ENCODE measurements around the gene ST6GALNAC4. TPM values are rescaled to one million over a fixed set of nuclear protein-coding genes. Genes with fewer than 3 reads are reported as not detected.
A peak's percentile ranks its signal among the peaks of the same experiment; 100 is the strongest.

ST6GALNAC4 gene
- total RNA-seq, 1 experiment from 2014 or later, result 15.4 TPM

DNA sequence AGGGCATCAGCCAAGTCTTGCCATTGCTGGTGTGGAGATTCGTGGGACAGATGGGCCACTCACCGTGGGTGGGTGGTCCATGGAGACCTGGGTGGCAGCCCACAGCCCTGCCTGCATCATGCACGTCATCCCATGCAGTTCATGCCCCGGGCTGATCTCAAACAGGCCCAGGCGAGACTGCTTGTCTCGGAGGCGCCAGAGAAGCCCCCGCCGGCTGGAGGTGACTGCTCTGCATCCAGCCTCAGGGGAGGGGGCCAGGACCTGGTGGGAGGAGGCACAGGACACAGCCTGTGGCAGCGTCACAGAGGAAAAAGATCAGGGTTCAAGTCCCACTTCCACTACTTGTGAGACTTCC, 12.8 kb upstream of the ST6GALNAC4 start:
- no peak overlapping the region for H3K9ac ChIP-seq (ENCODE audit: extremely low read depth, insufficient read length, low read length)
- H3K4me1 ChIP-seq (ENCODE audit: insufficient read depth, low read length), result peaks cover 2% of the 10 kb centered on the region; the same call in 1 of the 2 replicates
- H3K4me1 Mint-ChIP-seq, result peaks cover 26 to 39% of the 10 kb centered on the region in 2 experiments
- H3K27me3 Mint-ChIP-seq (ENCODE audit: low read depth), result peaks cover 30% of the 10 kb centered on the region
- H2BK15ac ChIP-seq (ENCODE audit: low read depth, low read length), result no peak overlapping the region
- no peak overlapping the region for H2BK120ac ChIP-seq (ENCODE audit: low read depth, low read length, poor library complexity, severe bottlenecking)
- no peaks in the 10 kb centered on the region for H3K79me1 ChIP-seq (ENCODE audit: insufficient read depth, low read depth, low read length, poor library complexity, severe bottlenecking)
- H3K56ac ChIP-seq (ENCODE audit: insufficient read length, low read depth, low read length), result no peak overlapping the region
- no peak for DNase-seq
- peaks cover 2 to 9% (median 5%) of the 10 kb centered on the region in 3 experiments; a peak in 5 of 7 replicates for H3K36me3 Mint-ChIP-seq (ENCODE audit: insufficient read depth in 1 of 3, low read depth in 3 of 3)
- no peak overlapping the region; a peak in 1 of 7 replicates for H3K27ac Mint-ChIP-seq
- no peak overlapping the region for H2BK12ac ChIP-seq (ENCODE audit: insufficient read length, low read depth, low read length)
- H4K8ac ChIP-seq (replicated peaks; ENCODE audit: insufficient read length, low read depth, low read length), result no peak overlapping the region
- H2AFZ ChIP-seq (ENCODE audit: low read length), result no peak overlapping the region
- H2BK20ac ChIP-seq (ENCODE audit: low read depth, low read length, poor library complexity, severe bottlenecking), result no peak overlapping the region
- H3K9me3 ChIP-seq (ENCODE audit: control insufficient read depth, low read depth, low read length), result no peaks in the 10 kb centered on the region
- H2BK5ac ChIP-seq (ENCODE audit: insufficient read length, low read length), result no peak overlapping the region
- no peak overlapping the region for H3K14ac ChIP-seq (ENCODE audit: insufficient read depth, low read length)
- H4K5ac ChIP-seq (ENCODE audit: insufficient read length, low read depth, low read length), result no peak overlapping the region
- H3K4me2 ChIP-seq (ENCODE audit: insufficient read depth, insufficient read length, low read length), result peak overlapping the region; percentile 31
- H4K91ac ChIP-seq (ENCODE audit: insufficient read length, low read depth, low read length), result no peak overlapping the region
- no peak overlapping the region for H3K18ac ChIP-seq (ENCODE audit: insufficient read length, low read depth, low read length)
- H2AK5ac ChIP-seq (ENCODE audit: insufficient read length, low read length), result no peak overlapping the region
- no peak overlapping the region for H3T11ph ChIP-seq (ENCODE audit: low read length)
- no CpG with 5 or more reads among the region's 10 CpGs for WGBS (ENCODE audit: extremely low coverage, insufficient read length, low lambda C conversion rate)
- no peak overlapping the region for H3K4ac ChIP-seq (ENCODE audit: low read depth, low read length)
- H3K79me2 ChIP-seq (ENCODE audit: insufficient read depth, low read length), result no peaks in the 10 kb centered on the region
- H4K20me1 ChIP-seq (ENCODE audit: control insufficient read depth, insufficient read depth, insufficient read length), result no peaks in the 10 kb centered on the region
- no peaks in the 10 kb centered on the region for H3K27me3 ChIP-seq (ENCODE audit: insufficient read depth, low read length)
- H3K27ac ChIP-seq (ENCODE audit: insufficient read length, low read depth, low read length), result no peak overlapping the region
- H3K9me3 Mint-ChIP-seq, result no peaks in the 10 kb centered on the region; a peak in 1 of 5 replicates
- H3K4me3 Mint-ChIP-seq, result peak overlapping the region; percentile 62 to 80
- TF ChIP-seq, protein P1, sequence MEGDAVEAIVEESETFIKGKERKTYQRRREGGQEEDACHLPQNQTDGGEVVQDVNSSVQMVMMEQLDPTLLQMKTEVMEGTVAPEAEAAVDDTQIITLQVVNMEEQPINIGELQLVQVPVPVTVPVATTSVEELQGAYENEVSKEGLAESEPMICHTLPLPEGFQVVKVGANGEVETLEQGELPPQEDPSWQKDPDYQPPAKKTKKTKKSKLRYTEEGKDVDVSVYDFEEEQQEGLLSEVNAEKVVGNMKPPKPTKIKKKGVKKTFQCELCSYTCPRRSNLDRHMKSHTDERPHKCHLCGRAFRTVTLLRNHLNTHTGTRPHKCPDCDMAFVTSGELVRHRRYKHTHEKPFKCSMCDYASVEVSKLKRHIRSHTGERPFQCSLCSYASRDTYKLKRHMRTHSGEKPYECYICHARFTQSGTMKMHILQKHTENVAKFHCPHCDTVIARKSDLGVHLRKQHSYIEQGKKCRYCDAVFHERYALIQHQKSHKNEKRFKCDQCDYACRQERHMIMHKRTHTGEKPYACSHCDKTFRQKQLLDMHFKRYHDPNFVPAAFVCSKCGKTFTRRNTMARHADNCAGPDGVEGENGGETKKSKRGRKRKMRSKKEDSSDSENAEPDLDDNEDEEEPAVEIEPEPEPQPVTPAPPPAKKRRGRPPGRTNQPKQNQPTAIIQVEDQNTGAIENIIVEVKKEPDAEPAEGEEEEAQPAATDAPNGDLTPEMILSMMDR (conservative IDR thresholded peaks at IDR 0.05), result no peak
- no peak overlapping the region for H3K23ac ChIP-seq (ENCODE audit: insufficient read length, low read depth, low read length)
- H3K23me2 ChIP-seq (ENCODE audit: insufficient read length, low read depth, low read length, poor library complexity, severe bottlenecking), result peaks cover 16% of the 10 kb centered on the region

Measured in H9 (cell line).